ENCODE data around the gene QPRT. TPM values are rescaled to one million over a fixed set of nuclear protein-coding genes. Genes with fewer than 3 reads are reported as not detected.

QPRT gene
- total and polyA plus RNA-seq, 2 of the 13 experiments (the other 11 are each of a cell fraction or from before 2014, with no cell fraction given): 130 to 218 TPM

GRCh38 chr16:29645694-29646187 is 33.2 kb upstream of the QPRT start (continued):
- TF ChIP-seq HNF4A (CRISPR knock-in tag; IDR thresholded peaks at IDR 0.05) (peak; percentile 82), ZNF644 (CRISPR knock-in tag; IDR thresholded peaks at IDR 0.05; ENCODE audit: low read depth) (peak; percentile 99), RBFOX2 (IDR thresholded peaks at IDR 0.05; ENCODE audit: low read depth, low read length) (0 out of 2 replicates have a peak, but pooled peaks have one; percentile 19), FIP1L1 (IDR thresholded peaks at IDR 0.05; ENCODE audit: borderline replicate concordance, insufficient read depth, low read depth, low read length) (no peak), ZNF501 (CRISPR knock-in tag; IDR thresholded peaks at IDR 0.05) (no peak), NRL (CRISPR knock-in tag; IDR thresholded peaks at IDR 0.05; ENCODE audit: borderline replicate concordance) (no peak), MEIS1 (CRISPR knock-in tag; IDR thresholded peaks at IDR 0.05; ENCODE audit: borderline replicate concordance) (no peak), ZNF564 (CRISPR knock-in tag; IDR thresholded peaks at IDR 0.05) (no peak), GLMP (CRISPR knock-in tag; IDR thresholded peaks at IDR 0.05; ENCODE audit: borderline replicate concordance) (no peak), ZNF180 (CRISPR knock-in tag; IDR thresholded peaks at IDR 0.05; ENCODE audit: borderline replicate concordance, low read depth) (no peak), ZBTB49 (CRISPR knock-in tag; IDR thresholded peaks at IDR 0.05; ENCODE audit: borderline replicate concordance) (0 out of 2 replicates have a peak, but pooled peaks have one; percentile 38), NFRKB (IDR thresholded peaks at IDR 0.05) (no peak), NR0B2 (CRISPR knock-in tag; IDR thresholded peaks at IDR 0.05) (no peak), SOX6 (IDR thresholded peaks at IDR 0.05) (no peak), SOX6 (CRISPR knock-in tag; IDR thresholded peaks at IDR 0.05) (no peak), TP53 (CRISPR knock-in tag; conservative IDR thresholded peaks at IDR 0.05) (no peak), MATR3 (CRISPR knock-in tag; IDR thresholded peaks at IDR 0.05) (no peak), ZNF839 (CRISPR knock-in tag; IDR thresholded peaks at IDR 0.05; ENCODE audit: borderline replicate concordance) (no peak), ZNF713 (CRISPR knock-in tag; IDR thresholded peaks at IDR 0.05) (no peak), NKX3-1 (CRISPR knock-in tag; IDR thresholded peaks at IDR 0.05) (no peak), U2AF1 (optimal IDR thresholded peaks at IDR 0.05; ENCODE audit: low read depth, low read length) (no peak), HNRNPLL (IDR thresholded peaks at IDR 0.05; ENCODE audit: low read depth, low read length, poor library complexity, severe bottlenecking) (no peak), ZNF557 (CRISPR knock-in tag; IDR thresholded peaks at IDR 0.05) (no peak), ZNF335 (CRISPR knock-in tag; IDR thresholded peaks at IDR 0.05) (0 out of 2 replicates have a peak, but pooled peaks have one; percentile 28), CEBPB (IDR thresholded peaks at IDR 0.05; ENCODE audit: borderline replicate concordance, low read depth, low read length) (no peak), IRF2 (CRISPR knock-in tag; IDR thresholded peaks at IDR 0.05) (peak; percentile 80), GPN1 (CRISPR knock-in tag; IDR thresholded peaks at IDR 0.05; ENCODE audit: borderline replicate concordance) (no peak), NCOA2 (CRISPR knock-in tag; IDR thresholded peaks at IDR 0.05) (no peak), ZSCAN20 (CRISPR knock-in tag; IDR thresholded peaks at IDR 0.05; ENCODE audit: borderline replicate concordance) (no peak), SNAPC2 (CRISPR knock-in tag; IDR thresholded peaks at IDR 0.05) (no peak)
